Naive B cell (primary cell): Measurements from ENCODE around the gene RACGAP1. TPM values are rescaled to one million over a fixed set of nuclear protein-coding genes. Genes with fewer than 3 reads are reported as not detected.
A peak's percentile ranks its signal among the peaks of the same experiment; 100 is the strongest.

Experiments
- ATAC-seq, 2 donors: fragments of 150-1000 bp; cut with Tn5 transposase; 2 replicates each; pipeline ENCODE4 v1.10.0; 2021; ENCODE audit warnings: low read depth in 2 of 2, mild to moderate bottlenecking in 2 of 2, moderate library complexity in 2 of 2
- DNase-seq: peaks from one replicate; pipeline ENCODE4 v3.0.0; 2022
- H3K27ac Mint-ChIP-seq, 6 donors: one replicate each; pipeline ENCODE4 v1.8.0; 2020 to 2022; ENCODE audit warnings: mild to moderate bottlenecking in 6 of 6, mixed read lengths in 6 of 6, moderate library complexity in 5 of 6, inconsistent platforms in 2 of 6
- H3K27me3 Mint-ChIP-seq, 3 donors: one replicate each; pipeline ENCODE4 v1.8.0; 2021 to 2022; ENCODE audit warnings: mixed read lengths in 3 of 3, mild to moderate bottlenecking in 1 of 3
- H3K36me3 Mint-ChIP-seq, 2 donors: one replicate each; pipeline ENCODE4 v1.8.0; 2020 to 2022; ENCODE audit warnings: mixed read lengths in 2 of 2, inconsistent platforms in 1 of 2, mild to moderate bottlenecking in 1 of 2
- H3K4me1 Mint-ChIP-seq, 3 donors: one replicate each; pipeline ENCODE4 v1.8.0; 2020 to 2022; ENCODE audit warnings: mixed read lengths in 3 of 3, inconsistent platforms in 1 of 3, mild to moderate bottlenecking in 1 of 3, moderate library complexity in 1 of 3
- H3K4me3 Mint-ChIP-seq, 8 donors: one replicate each; pipeline ENCODE4 v1.8.0; 2020 to 2022; ENCODE audit warnings: mild to moderate bottlenecking in 8 of 8, mixed read lengths in 8 of 8, moderate library complexity in 8 of 8, inconsistent platforms in 2 of 8
- H3K9me3 Mint-ChIP-seq, 7 donors: one replicate each; pipeline ENCODE4 v1.8.0; 2020 to 2022; ENCODE audit warnings: mixed read lengths in 7 of 7, mild to moderate bottlenecking in 5 of 7, inconsistent platforms in 2 of 7, moderate library complexity in 1 of 7
- polyA plus RNA-seq, 6 donors: library from polyadenylated mRNA; unstranded; fragments of 300-500 nt; fragmentation: Illumina TruSeq; gene quantifications; one replicate each; pipeline ENCODE4 v1.2.3, GENCODE V29; 2021; ENCODE audit warnings: low read depth in 6 of 6

RACGAP1 gene
- polyA plus RNA-seq, 6 donors from 2014 or later: 4.7 to 9.0 (median 8.7) TPM; not detected in 1

DNA sequence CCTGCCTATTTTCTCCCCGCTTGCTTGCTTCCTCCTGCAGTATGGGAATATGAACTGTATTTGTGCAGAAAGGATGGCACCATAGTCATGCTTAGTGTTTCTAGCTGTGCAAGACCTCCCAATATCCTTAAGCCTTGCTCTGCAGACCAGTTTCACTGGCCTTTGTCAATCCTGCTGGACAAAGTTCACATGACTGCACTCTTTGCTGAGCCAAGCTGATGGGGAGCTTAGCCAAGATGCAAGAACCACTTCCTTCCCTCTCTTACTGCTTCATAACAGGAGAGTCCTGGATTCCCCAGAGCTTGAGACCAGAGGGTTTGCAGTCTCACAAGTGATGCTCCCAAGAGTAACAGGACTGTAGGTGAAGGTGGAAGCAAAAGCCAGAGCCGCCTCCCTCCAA, 35.9 kb upstream of the RACGAP1 start:
- no peak for DNase-seq

DNA sequence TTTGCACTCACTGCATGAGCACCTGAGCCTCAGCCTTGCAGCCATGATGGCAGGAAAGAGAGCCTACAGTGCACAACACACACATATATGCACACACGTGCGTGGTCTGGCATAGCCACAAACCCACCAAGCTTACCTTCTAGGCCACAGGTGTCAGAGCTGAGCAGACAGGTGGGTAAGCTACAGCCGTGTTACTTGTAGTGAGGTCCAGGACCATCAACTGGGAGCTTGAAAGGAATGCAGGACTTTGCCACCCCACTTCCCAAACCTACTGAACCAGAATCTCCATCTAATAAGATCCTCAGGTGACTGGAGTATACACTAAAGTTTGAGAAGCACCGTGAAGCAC, 34.8 kb upstream of the RACGAP1 start:
- no peak overlapping the region for H3K27ac Mint-ChIP-seq
- peaks cover 0 to 2% (median 0%) of the 10 kb centered on the region in 7 donors for H3K9me3 Mint-ChIP-seq
- DNase-seq (no peak), ATAC-seq (no peak)
- H3K4me1 Mint-ChIP-seq: peaks cover 17 to 21% (median 20%) of the 10 kb centered on the region in 3 donors
- H3K4me3 Mint-ChIP-seq: peak overlapping the region in 2 of 8 donors; percentile 29 to 74
- H3K27me3 Mint-ChIP-seq: peaks cover 51 to 80% (median 67%) of the 10 kb centered on the region in 3 donors
- peaks cover 0 to 7% of the 10 kb centered on the region in 2 donors for H3K36me3 Mint-ChIP-seq

More for the DNA sequence above, 35.9 kb upstream of the RACGAP1 start:
- Mint-ChIP-seq H3K36me3 (peaks cover 0 to 7% of the 10 kb centered on the region in 2 donors), H3K27ac (no peak overlapping the region), H3K9me3 (peaks cover 0 to 2% (median 0%) of the 10 kb centered on the region in 7 donors), H3K4me3 (peak overlapping the region in 1 of 8 donors; percentile 23), H3K4me1 (peaks cover 12 to 15% (median 14%) of the 10 kb centered on the region in 3 donors), H3K27me3 (peaks cover 42 to 74% (median 59%) of the 10 kb centered on the region in 3 donors)
- no peak for ATAC-seq

- Mint-ChIP-seq H3K36me3 (peaks cover 0 to 7% of the 10 kb centered on the region in 2 donors), H3K27me3 (peaks cover 51 to 80% (median 67%) of the 10 kb centered on the region in 3 donors), H3K27ac (peak overlapping the region in 1 of 6 donors; percentile 65), H3K4me1 (peaks cover 17 to 21% (median 20%) of the 10 kb centered on the region in 3 donors), H3K4me3 (peak overlapping the region in 7 of 8 donors; percentile 4 to 78 (median 29)), H3K9me3 (peaks cover 0 to 2% (median 0%) of the 10 kb centered on the region in 7 donors)
- DNase-seq: no peak
- no peak for ATAC-seq
Measured at GRCh38 chr12:50059440-50060119, 34.3 kb upstream of the RACGAP1 start.

GRCh38 chr12:50058743-50059312, 33.5 kb upstream of the RACGAP1 start:
- ATAC-seq: no peak

GRCh38 chr12:50057896-50058670, 32.8 kb upstream of the RACGAP1 start:
- Mint-ChIP-seq H3K9me3 (peaks cover 0 to 2% (median 0%) of the 10 kb centered on the region in 7 donors), H3K27ac (no peak overlapping the region), H3K27me3 (peaks cover 59 to 72% (median 69%) of the 10 kb centered on the region in 3 donors), H3K4me1 (peaks cover 17 to 21% (median 20%) of the 10 kb centered on the region in 3 donors), H3K4me3 (peak overlapping the region; percentile 40 to 86 (median 71)), H3K36me3 (peaks cover 0 to 7% of the 10 kb centered on the region in 2 donors)
- ATAC-seq (no peak), DNase-seq (no peak)

More at GRCh38 chr12:50058743-50059312, 33.5 kb upstream of the RACGAP1 start:
- DNase-seq: no peak
- H3K36me3 Mint-ChIP-seq: peaks cover 0 to 7% of the 10 kb centered on the region in 2 donors
- H3K27ac Mint-ChIP-seq: peak overlapping the region in 2 of 6 donors; percentile 23 to 58
- peak overlapping the region; percentile 37 to 86 (median 74) for H3K4me3 Mint-ChIP-seq
- peaks cover 17 to 21% (median 20%) of the 10 kb centered on the region in 3 donors for H3K4me1 Mint-ChIP-seq
- H3K27me3 Mint-ChIP-seq: peaks cover 54 to 73% (median 70%) of the 10 kb centered on the region in 3 donors
- H3K9me3 Mint-ChIP-seq: peaks cover 0 to 2% (median 0%) of the 10 kb centered on the region in 7 donors

GRCh38 chr12:50057000-50057841, 31.9 kb upstream of the RACGAP1 start, which contains the start of gene ASIC1:
Gene ASIC1, plus strand, starts transcription at chr12:50057596. Its CDS starts 1,171 bp downstream, at chr12:50058767.
- ATAC-seq (peak; percentile 52 to 58), DNase-seq (peak; percentile 25)
- H3K36me3 Mint-ChIP-seq: peaks cover 0 to 7% of the 10 kb centered on the region in 2 donors
- H3K27ac Mint-ChIP-seq: peak within 1 kb of the TSS in 4 of 6 donors; percentile 3 to 87 (median 76)
- H3K27me3 Mint-ChIP-seq: peaks cover 63 to 76% (median 72%) of the 10 kb centered on the region in 3 donors
- peaks cover 17 to 21% (median 20%) of the 10 kb centered on the region in 3 donors for H3K4me1 Mint-ChIP-seq
- H3K4me3 Mint-ChIP-seq: peak within 1 kb of the TSS; percentile 82 to 92 (median 90)
- H3K9me3 Mint-ChIP-seq: peaks cover 0 to 2% (median 0%) of the 10 kb centered on the region in 7 donors

DNA sequence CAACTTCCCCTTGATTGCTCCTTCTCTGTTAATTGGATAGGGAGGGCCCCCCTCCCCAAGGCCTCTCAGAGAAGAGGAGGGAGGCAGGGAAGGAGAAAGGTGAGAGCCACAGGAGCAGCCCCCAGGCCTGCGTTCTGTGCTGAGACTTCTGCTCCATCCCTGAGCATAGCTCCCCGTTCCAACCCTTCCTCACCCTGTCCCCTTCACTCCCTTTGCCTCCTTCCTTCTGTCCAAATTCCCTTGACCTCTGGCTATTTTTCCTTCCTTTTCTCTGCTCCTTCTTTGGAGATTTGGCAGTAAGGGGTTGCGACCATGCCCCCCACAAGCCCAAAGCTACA, 31.3 kb upstream of the RACGAP1 start:
- peak overlapping the region in 2 of 6 donors; percentile 69 to 84 for H3K27ac Mint-ChIP-seq
- ATAC-seq (no peak), DNase-seq (no peak)
- peaks cover 0 to 7% of the 10 kb centered on the region in 2 donors for H3K36me3 Mint-ChIP-seq
- peak overlapping the region in 7 of 8 donors; percentile 82 to 92 (median 90) for H3K4me3 Mint-ChIP-seq
- H3K4me1 Mint-ChIP-seq: peaks cover 17 to 22% (median 21%) of the 10 kb centered on the region in 3 donors
- H3K9me3 Mint-ChIP-seq: peaks cover 0 to 2% (median 0%) of the 10 kb centered on the region in 7 donors
- peaks cover 67 to 78% (median 72%) of the 10 kb centered on the region in 3 donors for H3K27me3 Mint-ChIP-seq

GRCh38 chr12:50055831-50056638, 30.7 kb upstream of the RACGAP1 start:
- peaks cover 67 to 78% (median 71%) of the 10 kb centered on the region in 3 donors for H3K27me3 Mint-ChIP-seq
- peak; percentile 62 to 64 for ATAC-seq
- H3K4me1 Mint-ChIP-seq: peaks cover 17 to 26% (median 24%) of the 10 kb centered on the region in 3 donors
- peaks cover 0 to 7% of the 10 kb centered on the region in 2 donors for H3K36me3 Mint-ChIP-seq
- peaks cover 0 to 2% (median 0%) of the 10 kb centered on the region in 7 donors for H3K9me3 Mint-ChIP-seq
- H3K27ac Mint-ChIP-seq: peak overlapping the region in 2 of 6 donors; percentile 49 to 86
- peak overlapping the region in 7 of 8 donors; percentile 39 to 92 (median 86) for H3K4me3 Mint-ChIP-seq
- peak; percentile 53 for DNase-seq

DNA sequence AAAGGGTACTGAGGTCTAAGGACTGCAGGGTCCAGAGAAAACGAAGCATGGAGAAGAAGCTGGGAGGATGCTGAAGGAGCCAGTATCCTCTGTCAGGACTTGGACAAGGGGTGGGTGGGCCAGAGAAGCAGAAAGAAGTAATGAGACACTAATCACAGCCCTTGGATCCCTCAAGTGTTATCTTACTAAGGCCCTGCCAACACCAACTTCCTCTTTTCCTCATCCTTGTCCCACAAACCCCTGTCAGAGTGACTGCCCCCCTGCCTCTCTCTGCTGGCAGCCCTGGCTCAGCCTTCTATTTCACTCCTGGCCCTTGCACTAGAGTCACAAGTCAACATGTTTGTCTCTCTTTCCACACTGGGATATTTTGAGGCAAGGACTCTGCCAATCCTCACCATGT, 28.3 kb upstream of the RACGAP1 start:
- Mint-ChIP-seq H3K27ac (no peak overlapping the region), H3K27me3 (peaks cover 60 to 73% (median 69%) of the 10 kb centered on the region in 3 donors), H3K36me3 (peaks cover 0 to 7% of the 10 kb centered on the region in 2 donors), H3K4me1 (peaks cover 17 to 31% (median 24%) of the 10 kb centered on the region in 3 donors), H3K4me3 (no peak overlapping the region), H3K9me3 (peaks cover 0 to 2% (median 0%) of the 10 kb centered on the region in 7 donors)
- ATAC-seq (no peak), DNase-seq (no peak)

GRCh38 chr12:50052964-50053363, 27.7 kb upstream of the RACGAP1 start:
- Mint-ChIP-seq H3K9me3 (peaks cover 0 to 2% (median 0%) of the 10 kb centered on the region in 7 donors), H3K4me3 (peak overlapping the region in 1 of 8 donors; percentile 35), H3K27me3 (peaks cover 60 to 69% (median 63%) of the 10 kb centered on the region in 3 donors), H3K4me1 (peaks cover 17 to 31% (median 24%) of the 10 kb centered on the region in 3 donors), H3K36me3 (peaks cover 0 to 7% of the 10 kb centered on the region in 2 donors), H3K27ac (no peak overlapping the region)
- DNase-seq (no peak), ATAC-seq (no peak)

DNA sequence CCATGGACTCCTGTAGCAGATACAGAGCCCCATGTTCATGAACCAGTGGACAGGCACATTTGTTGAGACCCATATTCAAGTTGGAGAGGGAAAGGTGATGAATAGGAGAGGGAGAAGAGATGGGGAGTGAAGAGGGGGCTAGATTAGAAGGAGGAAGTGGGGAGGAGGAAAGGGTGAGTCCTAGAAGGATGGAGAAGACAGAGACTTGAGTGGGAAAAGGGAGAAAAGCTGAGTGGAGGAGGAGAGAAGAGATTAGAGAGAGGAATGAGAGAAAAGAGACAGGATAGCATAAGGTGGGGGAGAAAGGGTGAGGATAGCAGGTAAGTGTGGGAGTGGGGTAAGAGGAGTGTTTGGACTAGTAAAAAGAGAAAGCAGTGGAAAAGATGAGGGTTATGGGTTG, 27.2 kb upstream of the RACGAP1 start:
- DNase-seq (no peak), ATAC-seq (no peak)
- H3K4me1 Mint-ChIP-seq: peaks cover 17 to 31% (median 24%) of the 10 kb centered on the region in 3 donors
- H3K27ac Mint-ChIP-seq: no peak overlapping the region
- H3K4me3 Mint-ChIP-seq: peak overlapping the region in 1 of 8 donors; percentile 30
- peaks cover 0 to 7% of the 10 kb centered on the region in 2 donors for H3K36me3 Mint-ChIP-seq
- H3K9me3 Mint-ChIP-seq: peaks cover 0 to 2% (median 0%) of the 10 kb centered on the region in 7 donors
- peaks cover 60 to 68% (median 63%) of the 10 kb centered on the region in 3 donors for H3K27me3 Mint-ChIP-seq
